GM04504 (cell line): ENCODE results near the gene SLC24A3.

ENCODE experiments used
- DNase-seq: peaks from one replicate; pipeline ENCODE4 v3.0.0-alpha.2; 2012; ENCODE audit warnings: low read depth

Gene SLC24A3

DNA sequence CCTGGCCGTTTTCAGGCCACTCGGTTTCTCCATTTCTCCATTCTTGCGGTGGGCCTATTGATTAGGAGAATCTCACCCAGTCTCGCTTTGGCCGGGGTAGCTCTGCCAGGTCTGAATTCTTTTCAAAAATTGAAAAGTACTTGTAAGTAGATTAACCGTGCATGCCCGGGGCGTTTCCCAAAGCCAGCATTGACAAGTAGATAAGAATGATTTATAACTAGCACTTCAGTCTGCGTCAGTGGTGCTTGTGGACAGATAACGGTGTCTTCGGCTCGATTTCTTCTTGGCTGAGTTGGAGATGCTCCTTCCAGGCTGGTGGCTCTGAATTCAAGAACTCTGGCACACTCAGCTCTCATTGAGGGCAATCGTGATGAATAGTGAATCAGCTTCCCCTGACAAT, 29.0 kb downstream of the SLC24A3 start:
- no peak for DNase-seq

DNA sequence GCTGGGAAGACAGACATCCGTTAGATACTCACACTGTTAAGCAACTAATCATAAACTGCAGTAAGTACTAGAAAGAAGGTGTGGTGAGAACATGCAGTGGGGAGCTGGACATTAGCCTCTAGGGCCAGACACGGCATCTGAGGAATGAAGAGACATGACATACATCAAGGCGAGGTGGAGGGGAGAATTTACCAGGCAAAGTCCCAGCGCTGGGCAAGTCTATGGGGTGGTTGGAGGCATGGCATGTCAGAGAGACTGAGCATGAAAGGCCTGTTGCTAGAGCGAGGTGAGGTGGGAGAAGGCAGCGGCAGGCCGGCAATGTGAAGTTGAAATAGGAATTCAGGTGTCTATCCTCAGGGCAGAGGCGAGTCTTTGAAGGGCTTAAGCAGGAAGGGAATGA, 31.8 kb downstream of the SLC24A3 start:
- no peak for DNase-seq

DNA sequence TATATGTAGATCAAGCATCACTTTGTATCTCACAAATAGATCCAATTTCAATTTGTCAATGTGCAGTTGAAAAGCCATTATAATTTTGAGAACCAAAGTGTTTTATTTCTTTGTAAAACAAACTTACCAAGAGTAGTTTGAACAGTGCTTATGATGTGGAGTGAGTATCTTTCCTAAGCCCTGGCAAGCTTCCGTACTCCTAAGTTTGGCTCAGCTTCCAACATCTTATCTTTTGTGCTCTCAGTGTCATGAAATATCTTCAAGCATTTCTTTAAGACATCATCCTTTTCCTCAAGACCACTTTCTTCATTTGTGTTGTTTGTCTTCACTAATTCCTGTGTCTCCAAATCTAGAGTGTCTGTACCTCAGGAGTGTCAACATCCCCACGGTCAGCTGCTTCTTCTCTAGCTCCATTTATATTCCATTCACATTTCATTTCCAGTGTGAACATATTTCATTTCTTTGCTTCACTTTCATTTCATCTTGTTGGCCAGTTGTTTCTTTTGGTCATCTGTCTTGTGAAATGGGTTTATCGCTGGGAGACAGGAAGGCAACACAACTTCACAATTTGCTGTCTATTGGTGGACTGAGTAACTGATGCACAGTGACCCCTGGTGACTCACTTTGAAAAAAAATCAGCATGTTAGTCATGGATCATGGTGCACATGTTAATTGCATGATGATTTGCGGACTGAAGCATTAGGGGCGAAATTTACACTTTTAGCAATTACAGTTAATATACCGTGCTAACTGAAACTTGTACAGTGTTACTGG, 36.9 kb downstream of the SLC24A3 start:
- DNase-seq = no peak

GRCh38 chr20:19250346-19250745, 37.9 kb downstream of the SLC24A3 start:
- no peak for DNase-seq

DNA sequence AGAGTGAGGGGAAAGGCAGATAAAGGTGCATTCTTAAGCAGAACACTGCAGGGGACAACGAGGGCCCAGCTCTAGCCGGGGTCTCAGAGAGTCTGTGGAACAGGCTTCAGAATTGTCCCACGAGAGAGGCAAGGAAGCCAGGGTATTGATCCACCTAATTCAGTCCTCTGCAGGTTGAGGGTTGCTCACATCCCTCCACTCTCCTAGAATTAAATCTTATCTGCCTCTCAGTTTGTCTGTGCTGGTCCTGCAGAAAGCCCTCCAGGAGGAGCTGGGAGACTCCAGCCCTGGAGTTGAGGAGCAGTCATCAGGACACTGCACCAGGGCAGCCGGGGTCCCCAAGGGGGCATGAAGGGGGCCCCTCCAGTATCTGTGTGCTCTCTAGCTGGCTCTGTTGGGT, 39.1 kb downstream of the SLC24A3 start:
- no peak for DNase-seq

- DNase-seq = no peak
Observed at GRCh38 chr20:19251958-19252357, 39.5 kb downstream of the SLC24A3 start.

DNA sequence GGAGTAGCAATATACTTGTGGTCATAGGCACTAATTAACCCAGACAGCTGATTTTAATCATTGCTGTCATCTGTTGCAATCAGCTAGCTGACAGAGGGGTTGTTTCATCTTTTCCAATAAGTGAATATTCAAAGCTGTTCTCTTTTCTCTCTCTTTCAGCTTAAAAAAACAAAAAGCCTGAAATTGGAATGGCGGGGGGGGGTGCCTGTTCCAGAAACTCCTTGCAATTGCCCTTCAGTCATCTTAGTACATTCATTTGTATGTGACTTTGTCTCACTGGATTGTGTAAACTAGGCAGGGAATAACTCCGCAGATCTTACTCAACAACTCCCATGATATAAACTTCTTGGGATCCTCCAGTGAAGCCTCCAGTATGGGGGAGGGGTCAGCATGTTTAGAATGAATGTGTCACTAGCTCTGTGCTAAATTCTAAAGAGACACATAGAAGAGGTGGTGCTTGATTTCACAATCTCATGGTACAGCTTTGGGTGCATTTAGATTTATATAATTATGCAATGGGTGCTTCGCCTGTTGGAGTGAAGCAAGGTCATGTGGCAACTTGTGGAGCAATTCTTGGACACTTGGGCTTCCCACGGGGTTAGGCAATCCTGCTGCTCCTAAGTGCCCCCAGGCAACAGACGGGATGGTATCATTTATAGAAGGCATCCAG, 40.1 kb downstream of the SLC24A3 start:
- DNase-seq = no peak

GRCh38 chr20:19253316-19253715, 40.9 kb downstream of the SLC24A3 start:
- DNase-seq = no peak

DNA sequence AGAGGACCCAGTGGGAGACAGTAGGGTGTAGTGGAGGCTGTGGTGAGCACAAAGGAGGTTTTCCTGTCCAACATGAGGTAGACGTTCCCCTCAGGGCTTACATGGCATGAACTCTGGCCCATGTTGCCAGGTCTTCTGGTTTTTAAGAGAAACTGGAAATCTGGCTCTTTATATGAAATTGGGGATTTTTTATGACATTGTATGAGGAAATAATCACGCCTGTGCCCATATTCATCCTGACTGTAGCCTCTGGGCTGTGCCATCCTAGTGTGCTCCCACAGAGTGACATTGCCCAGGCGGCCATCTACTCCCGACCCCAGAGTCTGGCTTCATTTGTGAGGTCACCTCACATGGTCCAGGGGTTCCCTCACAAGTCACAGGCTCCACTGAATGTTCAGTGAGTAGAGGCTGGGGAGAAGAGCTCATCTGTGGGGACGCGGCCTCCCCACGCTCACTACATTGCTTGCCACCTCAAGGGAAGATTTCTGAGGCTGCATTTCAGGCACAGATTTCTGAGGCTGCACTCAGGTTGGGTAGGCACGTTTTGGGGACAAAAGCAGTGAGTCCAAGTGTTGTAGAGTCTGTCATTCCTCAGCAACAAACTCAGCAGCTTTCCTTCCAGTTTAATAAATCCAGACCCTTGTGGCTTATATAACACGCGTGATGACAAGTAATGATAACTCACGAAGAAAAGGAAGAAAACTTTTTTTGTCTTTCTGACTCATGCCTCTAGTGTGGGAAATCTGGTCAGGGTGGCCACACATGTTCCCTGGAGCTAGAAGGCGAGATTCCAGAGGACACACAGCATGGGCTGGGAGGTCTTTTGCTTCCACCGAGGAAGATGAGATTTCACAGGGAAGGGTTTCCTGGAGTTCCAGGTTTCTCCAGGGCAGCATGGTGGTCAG, 41.7 kb downstream of the SLC24A3 start:
- DNase-seq = no peak

DNA sequence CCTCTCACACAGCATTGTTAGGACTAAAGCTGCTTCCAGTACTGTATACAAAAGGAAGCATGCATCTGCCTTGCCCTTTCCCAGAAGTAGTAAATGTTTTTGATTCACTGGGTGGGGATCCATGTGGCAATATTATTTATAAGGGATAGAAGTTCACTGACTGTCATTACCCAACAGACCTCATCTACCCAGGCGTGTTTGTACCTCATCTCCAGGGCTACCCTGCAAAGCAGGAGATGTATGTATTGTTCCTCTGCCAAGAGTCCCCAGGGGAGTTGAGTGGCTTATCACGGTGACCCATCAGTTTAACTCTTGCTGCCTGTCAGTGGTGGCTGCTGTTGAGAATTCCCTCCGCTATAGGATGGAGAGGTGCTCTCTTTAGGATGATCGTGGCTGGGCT, 42.5 kb downstream of the SLC24A3 start:
- no peak for DNase-seq

- no peak for DNase-seq
Observed at GRCh38 chr20:19256085-19256484, 43.6 kb downstream of the SLC24A3 start.

DNA sequence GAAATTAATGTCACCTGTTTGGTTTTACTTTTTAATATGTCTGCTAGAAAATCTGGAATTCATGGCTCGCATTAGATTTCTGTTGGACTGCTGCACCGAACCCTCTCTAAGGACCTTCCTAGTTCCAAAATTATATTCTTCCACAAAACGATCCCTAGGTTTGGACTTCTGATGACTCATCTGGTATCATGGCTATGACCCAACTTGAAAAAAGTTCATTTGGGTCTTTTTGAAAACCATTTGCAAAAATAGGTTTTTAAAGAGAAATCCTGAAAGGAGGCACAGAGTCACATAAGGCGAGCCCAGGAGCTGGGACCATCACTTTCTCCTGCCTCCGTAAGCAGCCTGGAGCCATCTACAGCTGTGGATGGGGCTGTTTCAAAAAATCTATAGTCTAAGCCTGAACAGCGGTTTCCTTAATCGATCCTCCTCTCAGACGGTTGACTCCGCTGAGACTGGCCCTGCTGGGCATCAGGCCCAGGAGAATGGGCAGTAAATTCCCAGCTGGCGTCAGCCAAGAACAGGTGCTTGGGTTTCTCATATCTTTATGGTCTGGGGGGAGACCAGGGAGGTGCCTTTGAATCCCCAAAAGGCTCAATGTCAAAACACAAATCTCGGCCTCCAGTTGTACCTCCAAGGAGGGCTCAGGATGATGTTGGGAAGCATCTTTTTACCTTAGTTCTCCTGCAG, 44.6 kb downstream of the SLC24A3 start:
- DNase-seq = no peak

- no peak for DNase-seq
Observed at GRCh38 chr20:19257865-19258264, 45.4 kb downstream of the SLC24A3 start.

GRCh38 chr20:19259141-19259591, 46.7 kb downstream of the SLC24A3 start:
- no peak for DNase-seq

DNA sequence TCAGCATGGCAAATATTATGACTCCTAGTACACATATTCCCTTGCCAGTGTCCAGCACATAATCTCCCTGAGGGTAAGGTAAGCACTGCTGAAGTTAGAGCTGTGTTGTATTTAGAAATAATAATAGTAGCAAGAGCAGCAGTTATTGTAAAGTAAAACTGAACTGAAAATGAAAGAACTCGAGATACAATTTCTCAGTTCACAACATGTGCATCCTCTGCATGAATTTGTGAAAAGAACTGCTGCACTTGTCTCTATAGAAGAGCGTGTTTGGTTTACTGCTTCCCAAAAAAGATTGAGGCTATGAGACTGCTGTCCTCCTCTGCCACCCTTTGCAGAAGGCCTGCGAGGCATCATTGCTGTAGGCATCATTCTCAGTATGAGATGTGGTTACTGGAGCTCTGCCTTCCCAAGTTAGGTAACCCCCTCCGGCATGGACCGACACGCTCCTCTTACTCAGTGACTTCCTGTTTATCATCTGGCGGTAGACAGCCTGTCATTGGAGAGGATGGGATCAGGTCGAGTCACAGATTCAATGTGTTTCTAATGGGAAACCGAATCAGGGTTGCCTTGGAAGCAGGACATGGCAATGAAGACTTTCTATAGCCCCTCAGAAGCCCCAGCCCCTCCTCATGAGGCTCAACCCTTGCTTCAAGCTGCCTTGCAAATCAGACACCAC, 48.1 kb downstream of the SLC24A3 start:
- no peak for DNase-seq

- DNase-seq = no peak
Observed at GRCh38 chr20:19264191-19264590, 51.7 kb downstream of the SLC24A3 start.

GRCh38 chr20:19265646-19266374, 53.4 kb downstream of the SLC24A3 start:
- DNase-seq = no peak

DNA sequence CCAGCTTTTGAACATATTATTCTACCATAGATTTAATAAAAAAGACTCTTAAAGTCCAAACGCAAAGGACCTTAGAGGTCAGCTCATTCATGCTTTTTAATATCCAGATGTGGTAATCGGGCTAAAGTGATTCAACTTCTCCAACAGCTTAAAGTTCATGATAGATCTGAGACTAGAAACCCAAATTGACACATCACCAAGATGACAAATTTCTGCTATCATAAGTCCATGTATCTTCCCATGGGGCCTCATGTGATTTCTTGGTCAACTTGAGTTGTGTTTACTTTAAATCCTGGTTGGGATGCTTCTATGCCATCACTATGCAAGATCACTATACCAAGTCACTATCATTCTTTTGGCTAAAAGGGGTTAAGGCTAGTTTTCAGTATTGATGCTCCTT, 56.0 kb downstream of the SLC24A3 start:
- DNase-seq = no peak

DNA sequence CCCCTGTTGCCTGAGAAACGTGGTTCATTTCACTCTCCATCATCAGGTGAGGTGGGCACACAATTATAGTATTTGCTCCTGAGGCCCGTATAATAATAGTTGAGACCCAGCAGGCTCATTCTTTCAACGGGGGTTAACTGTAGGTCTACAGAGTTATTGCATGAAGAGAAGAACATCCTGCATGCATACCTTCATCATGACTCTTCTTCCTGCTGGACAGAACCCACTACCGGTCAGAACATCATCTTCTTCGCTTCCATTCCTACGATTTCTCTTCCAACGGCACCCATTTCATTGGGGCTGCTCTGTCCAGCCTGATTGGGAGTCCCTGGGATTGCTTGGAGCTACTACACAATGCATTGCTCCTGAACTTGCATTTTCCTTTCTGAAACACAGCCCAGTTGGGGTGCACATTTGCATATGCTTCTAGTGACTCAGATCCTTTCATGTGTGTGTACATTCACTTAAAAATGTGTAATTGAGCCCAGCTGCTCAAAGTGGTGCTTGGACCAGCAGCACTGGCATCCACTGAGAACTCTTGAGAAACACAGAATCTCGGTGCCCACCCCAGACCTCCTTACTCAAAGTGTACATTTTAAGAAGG, 57.4 kb downstream of the SLC24A3 start:
- no peak for DNase-seq
